NOMO-1 treated with DMSO at 0.1 percent for 48 hours (cell line): ENCODE measurements around the gene SMYD4.
"Not testable (repeated sequence)": the region's sequence is repeated elsewhere in the genome, so short reads cannot be mapped to it uniquely, and the experiment has no call there.

Source experiments
- DNase-seq: peaks from one replicate; lab custom pipeline; 2025; ENCODE audit not compliant: unreplicated experiment; lab: John Stamatoyannopoulos, UW

SMYD4 gene

GRCh38 chr17:1783271-1783670 is 46.4 kb downstream of the SMYD4 start:
- no peak for DNase-seq

GRCh38 chr17:1782171-1782567 is 47.5 kb downstream of the SMYD4 start:
- no peak for DNase-seq

GRCh38 chr17:1779571-1780131 is 50.1 kb downstream of the SMYD4 start:
- no peak for DNase-seq

- no peak for DNase-seq
Measured at GRCh38 chr17:1776857-1777256, 52.8 kb downstream of the SMYD4 start.

- no peak for DNase-seq
Measured at GRCh38 chr17:1776328-1776727, 53.4 kb downstream of the SMYD4 start.

GRCh38 chr17:1774390-1775176 is 55.1 kb downstream of the SMYD4 start:
- no peak for DNase-seq

- no peak for DNase-seq
Measured at GRCh38 chr17:1773696-1774181, 56.0 kb downstream of the SMYD4 start.

GRCh38 chr17:1773000-1773695 is 56.6 kb downstream of the SMYD4 start:
- DNase-seq = not testable (repeated sequence)

GRCh38 chr17:1769822-1770477 is 59.8 kb downstream of the SMYD4 start:
- DNase-seq = no peak

- DNase-seq = no peak
Measured at GRCh38 chr17:1767358-1767757, 62.3 kb downstream of the SMYD4 start.

- no peak for DNase-seq
Measured at GRCh38 chr17:1766382-1767135, 63.1 kb downstream of the SMYD4 start.

- no peak for DNase-seq
Measured at GRCh38 chr17:1765576-1765975, 64.1 kb downstream of the SMYD4 start.

GRCh38 chr17:1764705-1765104 is 65.0 kb downstream of the SMYD4 start:
- not testable (repeated sequence) for DNase-seq

- peak; percentile 70 for DNase-seq
Measured at GRCh38 chr17:1764284-1764683, 65.4 kb downstream of the SMYD4 start.

GRCh38 chr17:1762901-1763898 is 66.5 kb downstream of the SMYD4 start:
- no peak for DNase-seq

GRCh38 chr17:1762233-1762900 is 67.3 kb downstream of the SMYD4 start:
- DNase-seq = no peak

- no peak for DNase-seq
Measured at GRCh38 chr17:1759529-1759928, 70.2 kb downstream of the SMYD4 start.

- peak; percentile 40 for DNase-seq
Measured at GRCh38 chr17:1758807-1759206, 70.9 kb downstream of the SMYD4 start.

GRCh38 chr17:1755827-1756262 is 73.9 kb downstream of the SMYD4 start:
- DNase-seq = no peak
